Smooth muscle cell (in vitro differentiated cells): ENCODE results near the gene KRT79. TPM values are rescaled to one million over a fixed set of nuclear protein-coding genes. Genes with fewer than 3 reads are reported as not detected.

Experiments used
- DNase-seq: peaks from one replicate; lab custom pipeline; 2025; ENCODE audit not compliant: unreplicated experiment; lab: John Stamatoyannopoulos, UW
- H2AFZ ChIP-seq: fragments of 200-600 bp; sonication (generic); 2 replicates; pipeline ENCODE4 v1.6.0; 2016; ENCODE audit warnings: antibody characterized with exemption, low read depth, mild to moderate bottlenecking
- H3F3A ChIP-seq: fragments of 200-600 bp; sonication (generic); 2 replicates; pipeline ENCODE4 v1.6.0; 2017; ENCODE audit warnings: antibody characterized with exemption, low read depth
- H3K27ac ChIP-seq: fragments of 200-600 bp; sonication (generic); 2 replicates; pipeline ENCODE4 v1.5.1; 2016; ENCODE audit warnings: low read depth, mild to moderate bottlenecking
- H3K27me3 ChIP-seq: fragments of 200-600 bp; sonication (generic); 2 replicates; pipeline ENCODE4 v1.6.1; 2016; ENCODE audit warnings: low read depth, mild to moderate bottlenecking
- H3K36me3 ChIP-seq: fragments of 200-600 bp; sonication (generic); 2 replicates; pipeline ENCODE4 v1.5.1; 2016; ENCODE audit warnings: low read depth
- H3K4me1 ChIP-seq: fragments of 200-600 bp; sonication (generic); 2 replicates; pipeline ENCODE4 v1.5.1; 2016; ENCODE audit warnings: low read depth
- H3K4me2 ChIP-seq: fragments of 200-600 bp; sonication (generic); 2 replicates; pipeline ENCODE4 v1.6.0; 2016; ENCODE audit warnings: mild to moderate bottlenecking
- H3K4me3 ChIP-seq: fragments of 200-600 bp; sonication (generic); 2 replicates; pipeline ENCODE4 v1.5.1; 2016; ENCODE audit warnings: mild to moderate bottlenecking
- H3K79me2 ChIP-seq: fragments of 200-600 bp; sonication (generic); 2 replicates; pipeline ENCODE4 v1.6.0; 2016; ENCODE audit warnings: low read depth, mild to moderate bottlenecking
- H3K9ac ChIP-seq: fragments of 200-600 bp; sonication (generic); 2 replicates; pipeline ENCODE4 v1.6.0; 2016; ENCODE audit warnings: low read depth
- H3K9me3 ChIP-seq: fragments of 200-600 bp; sonication (generic); replicated peaks from 2 replicates; pipeline ENCODE4 v1.5.1; 2016; ENCODE audit warnings: low read depth
- H4K20me1 ChIP-seq: fragments of 200-600 bp; sonication (generic); 2 replicates; pipeline ENCODE4 v1.6.0; 2016; ENCODE audit warnings: low read depth
- WGBS: methylation state at CpG from one replicate; pipeline ENCODE4 v1.1.7; 2016; ENCODE audit warnings: low lambda C conversion rate; 5-methylcytosine and 5-hydroxymethylcytosine counted together
- polyA plus RNA-seq: library from polyadenylated mRNA; unstranded; fragments of >200 nt; fragmentation: Nextera tagmentation; extraction: Ambion mirVana; gene quantifications from 2 replicates; pipeline ENCODE4 v1.2.1, GENCODE V29; 2016
- total RNA-seq: library from RNA; depleted of rRNA; stranded (reverse); fragments of >200 nt; gene quantifications from 2 replicates; pipeline ENCODE4 v1.2.3, GENCODE V29; 2014
- TF ChIP-seq, protein P1 (sequence below): fragments of 200-600 bp; sonication (generic); IDR thresholded peaks from 2 replicates; pipeline ENCODE4 v1.5.1; 2017; ENCODE audit warnings: borderline replicate concordance, mild to moderate bottlenecking, antibody characterized with exemption; ENCODE audit not compliant: insufficient read depth, poor library complexity, severe bottlenecking

The KRT79 gene
- total and polyA plus RNA-seq, 2 experiments from 2014 or later = 3.4 to 4.1 TPM

DNA sequence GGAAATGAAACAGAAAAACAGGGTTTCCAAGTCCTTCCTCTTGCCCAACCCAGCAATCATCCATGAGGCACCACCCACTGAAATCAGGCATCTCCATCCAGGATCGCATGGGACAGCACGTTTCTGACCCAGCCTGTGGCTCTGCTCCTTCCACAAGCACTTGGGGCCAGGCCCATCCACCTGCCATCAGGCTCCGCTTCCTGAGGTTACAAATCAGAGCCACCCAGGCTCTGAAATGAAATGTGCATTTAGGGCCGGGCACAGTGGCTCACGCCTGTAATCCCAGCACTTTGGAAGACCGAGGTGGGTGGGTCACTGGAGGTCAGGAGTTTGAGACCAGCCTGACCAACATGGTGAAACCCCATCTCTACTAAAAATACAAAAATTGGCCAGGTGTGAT, 15.4 kb upstream of the KRT79 start:
- Histone ChIP-seq H3K9ac (no peak overlapping the region), H3K4me2 (no peak overlapping the region), H3K27ac (no peak overlapping the region), H3K36me3 (no peaks in the 10 kb centered on the region), H3F3A (no peaks in the 10 kb centered on the region), H3K79me2 (no peaks in the 10 kb centered on the region), H3K27me3 (peaks cover 8% of the 10 kb centered on the region), H3K4me3 (no peak overlapping the region), H4K20me1 (no peaks in the 10 kb centered on the region), H2AFZ (no peak overlapping the region), H3K9me3 (no peaks in the 10 kb centered on the region), H3K4me1 (no peaks in the 10 kb centered on the region)
- DNase-seq = no peak
- WGBS = 93% methylated on average over 6 of the region's 6 CpGs
- TF ChIP-seq, protein P1, sequence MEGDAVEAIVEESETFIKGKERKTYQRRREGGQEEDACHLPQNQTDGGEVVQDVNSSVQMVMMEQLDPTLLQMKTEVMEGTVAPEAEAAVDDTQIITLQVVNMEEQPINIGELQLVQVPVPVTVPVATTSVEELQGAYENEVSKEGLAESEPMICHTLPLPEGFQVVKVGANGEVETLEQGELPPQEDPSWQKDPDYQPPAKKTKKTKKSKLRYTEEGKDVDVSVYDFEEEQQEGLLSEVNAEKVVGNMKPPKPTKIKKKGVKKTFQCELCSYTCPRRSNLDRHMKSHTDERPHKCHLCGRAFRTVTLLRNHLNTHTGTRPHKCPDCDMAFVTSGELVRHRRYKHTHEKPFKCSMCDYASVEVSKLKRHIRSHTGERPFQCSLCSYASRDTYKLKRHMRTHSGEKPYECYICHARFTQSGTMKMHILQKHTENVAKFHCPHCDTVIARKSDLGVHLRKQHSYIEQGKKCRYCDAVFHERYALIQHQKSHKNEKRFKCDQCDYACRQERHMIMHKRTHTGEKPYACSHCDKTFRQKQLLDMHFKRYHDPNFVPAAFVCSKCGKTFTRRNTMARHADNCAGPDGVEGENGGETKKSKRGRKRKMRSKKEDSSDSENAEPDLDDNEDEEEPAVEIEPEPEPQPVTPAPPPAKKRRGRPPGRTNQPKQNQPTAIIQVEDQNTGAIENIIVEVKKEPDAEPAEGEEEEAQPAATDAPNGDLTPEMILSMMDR = no peak

DNA sequence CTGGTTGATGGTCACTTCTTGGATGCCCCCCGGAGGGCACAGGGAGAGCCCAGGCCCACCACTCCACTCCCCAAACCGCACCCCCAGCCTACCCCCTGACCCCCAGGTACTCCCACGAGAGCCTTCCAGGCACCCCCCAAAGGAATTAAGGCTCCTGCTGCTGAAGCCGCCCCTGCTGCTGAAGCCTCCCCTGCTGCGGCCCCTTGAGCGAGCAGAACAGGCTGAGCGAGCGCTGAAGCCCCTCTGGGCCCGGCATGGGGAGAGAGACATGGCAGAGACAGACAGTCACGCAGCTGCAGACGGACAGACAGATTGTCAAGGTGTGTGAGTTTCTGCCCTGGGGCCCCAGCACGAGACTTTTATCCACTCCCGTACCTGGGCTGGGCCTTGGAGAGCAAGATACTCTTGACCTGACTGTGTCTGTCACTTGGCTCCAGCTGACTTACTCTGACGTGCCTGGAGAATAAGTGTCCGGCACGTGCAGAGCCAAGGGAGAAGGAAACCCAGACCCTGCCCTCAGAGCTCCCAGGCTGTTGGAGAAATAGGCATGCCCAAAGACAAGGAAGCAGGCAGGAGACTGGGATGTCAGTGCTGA, 14.6 kb upstream of the KRT79 start, which contains the start of gene KRT78:
KRT78 (minus strand) TSS at position 334 of the 595 bp plus-strand sequence; CDS start at position 270, 64 bp downstream.
- WGBS = 84% methylated on average over 15 of the region's 16 CpGs
- H3K79me2 ChIP-seq = no peaks in the 10 kb centered on the region

GRCh38 chr12:52847335-52848102, 13.4 kb upstream of the KRT79 start:
- no peak overlapping the region for H2AFZ ChIP-seq
- no peaks in the 10 kb centered on the region for H3K4me1 ChIP-seq
- H3K27ac ChIP-seq = no peak overlapping the region
- no peak overlapping the region for H3K4me2 ChIP-seq
- no peak overlapping the region for H3K4me3 ChIP-seq
- DNase-seq = no peak
- TF ChIP-seq, protein P1 = no peak
- H3K27me3 ChIP-seq = peaks cover 8% of the 10 kb centered on the region
- no peaks in the 10 kb centered on the region for H3K9me3 ChIP-seq
- no peak overlapping the region for H3K9ac ChIP-seq
- WGBS = 75% methylated on average over 12 of the region's 12 CpGs
- H4K20me1 ChIP-seq = no peaks in the 10 kb centered on the region
- H3F3A ChIP-seq = no peaks in the 10 kb centered on the region
- no peaks in the 10 kb centered on the region for H3K36me3 ChIP-seq
- H3K79me2 ChIP-seq = no peaks in the 10 kb centered on the region

More for the DNA sequence above, 14.6 kb upstream of the KRT79 start, which contains the start of gene KRT78:
- H4K20me1 ChIP-seq = no peaks in the 10 kb centered on the region
- no peak within 1 kb of the TSS for H3K9ac ChIP-seq
- no peak within 1 kb of the TSS for H2AFZ ChIP-seq
- no peak for DNase-seq
- H3F3A ChIP-seq = no peaks in the 10 kb centered on the region
- no peaks in the 10 kb centered on the region for H3K36me3 ChIP-seq
- no peak within 1 kb of the TSS for H3K4me3 ChIP-seq
- H3K9me3 ChIP-seq = no peaks in the 10 kb centered on the region
- H3K27ac ChIP-seq = no peak within 1 kb of the TSS
- TF ChIP-seq, protein P1 = no peak
- H3K4me1 ChIP-seq = no peaks in the 10 kb centered on the region
- H3K27me3 ChIP-seq = peaks cover 8% of the 10 kb centered on the region
- no peak within 1 kb of the TSS for H3K4me2 ChIP-seq
